ENCODE results near the gene VWF.
"Not testable (repeated sequence)": the region's sequence is repeated elsewhere in the genome, so short reads cannot be mapped to it uniquely, and the experiment has no call there.

VWF gene

GRCh38 chr12:6146509-6146908 is 22.0 kb upstream of the VWF start:
- no peak for DNase-seq (ENCODE audit: low read depth in 2 of 3, low spot score in 2 of 3)

GRCh38 chr12:6145564-6145963 is 21.1 kb upstream of the VWF start:
- no peak for DNase-seq (ENCODE audit: low read depth in 2 of 3, low spot score in 2 of 3)

GRCh38 chr12:6143303-6143675 is 18.8 kb upstream of the VWF start:
- no peak for DNase-seq (ENCODE audit: low read depth in 2 of 3, low spot score in 2 of 3)

- not testable (repeated sequence) for DNase-seq (ENCODE audit: low read depth in 2 of 3, low spot score in 2 of 3)
These were observed 18.2 kb upstream of the VWF start for GRCh38 chr12:6142368-6143302.

- DNase-seq (ENCODE audit: low read depth in 2 of 3, low spot score in 2 of 3): not testable (repeated sequence)
These were observed 17.4 kb upstream of the VWF start for GRCh38 chr12:6141731-6142367.

GRCh38 chr12:6140651-6141447 is 16.4 kb upstream of the VWF start:
- DNase-seq (ENCODE audit: low read depth in 2 of 3, low spot score in 2 of 3): no peak

- no peak for DNase-seq (ENCODE audit: low read depth in 2 of 3, low spot score in 2 of 3)
These were observed 10.6 kb upstream of the VWF start for GRCh38 chr12:6135071-6135470.

- no peak for DNase-seq (ENCODE audit: low read depth in 2 of 3, low spot score in 2 of 3)
These were observed 9.2 kb upstream of the VWF start for GRCh38 chr12:6133642-6134041.

GRCh38 chr12:6132496-6132895 is 8.0 kb upstream of the VWF start:
- DNase-seq (ENCODE audit: low read depth in 2 of 3, low spot score in 2 of 3): no peak

- DNase-seq (ENCODE audit: low read depth in 2 of 3, low spot score in 2 of 3): no peak
These were observed 789 bp upstream of the VWF start for GRCh38 chr12:6125310-6125608.

- DNase-seq (ENCODE audit: low read depth in 2 of 3, low spot score in 2 of 3): no peak
These were observed 1.2 kb downstream of the VWF start for GRCh38 chr12:6123258-6123657.

- DNase-seq (ENCODE audit: low read depth in 2 of 3, low spot score in 2 of 3): no peak
These were observed 2.3 kb downstream of the VWF start for GRCh38 chr12:6122201-6122600.

- DNase-seq (ENCODE audit: low read depth in 2 of 3, low spot score in 2 of 3): no peak
These were observed 3.5 kb downstream of the VWF start for GRCh38 chr12:6120796-6121473.

GRCh38 chr12:6118891-6119568 is 5.4 kb downstream of the VWF start:
- no peak for DNase-seq (ENCODE audit: low read depth in 2 of 3, low spot score in 2 of 3)

GRCh38 chr12:6116471-6117021 is 7.9 kb downstream of the VWF start:
- no peak for DNase-seq (ENCODE audit: low read depth in 2 of 3, low spot score in 2 of 3)

GRCh38 chr12:6115389-6115788 is 9.1 kb downstream of the VWF start:
- DNase-seq (ENCODE audit: low read depth in 2 of 3, low spot score in 2 of 3): no peak

- DNase-seq (ENCODE audit: low read depth in 2 of 3, low spot score in 2 of 3): no peak
These were observed 10.0 kb downstream of the VWF start for GRCh38 chr12:6114476-6114870.

GRCh38 chr12:6113691-6114475 is 10.6 kb downstream of the VWF start:
- no peak for DNase-seq (ENCODE audit: low read depth in 2 of 3, low spot score in 2 of 3)

GRCh38 chr12:6112004-6112403 is 12.5 kb downstream of the VWF start:
- no peak for DNase-seq (ENCODE audit: low read depth in 2 of 3, low spot score in 2 of 3)

- DNase-seq (ENCODE audit: low read depth in 2 of 3, low spot score in 2 of 3): no peak
These were observed 14.5 kb downstream of the VWF start for GRCh38 chr12:6110006-6110405.
